Iris pigment epithelial cell (primary cell): ENCODE data around the gene IFI35.
"Not testable (repeated sequence)": the region's sequence is repeated elsewhere in the genome, so short reads cannot be mapped to it uniquely, and the experiment has no call there.

Experiments used
- DNase-seq: peaks from one replicate; pipeline ENCODE4 v3.0.0-alpha.2; 2011; ENCODE audit warnings: low read depth

Gene IFI35

DNA sequence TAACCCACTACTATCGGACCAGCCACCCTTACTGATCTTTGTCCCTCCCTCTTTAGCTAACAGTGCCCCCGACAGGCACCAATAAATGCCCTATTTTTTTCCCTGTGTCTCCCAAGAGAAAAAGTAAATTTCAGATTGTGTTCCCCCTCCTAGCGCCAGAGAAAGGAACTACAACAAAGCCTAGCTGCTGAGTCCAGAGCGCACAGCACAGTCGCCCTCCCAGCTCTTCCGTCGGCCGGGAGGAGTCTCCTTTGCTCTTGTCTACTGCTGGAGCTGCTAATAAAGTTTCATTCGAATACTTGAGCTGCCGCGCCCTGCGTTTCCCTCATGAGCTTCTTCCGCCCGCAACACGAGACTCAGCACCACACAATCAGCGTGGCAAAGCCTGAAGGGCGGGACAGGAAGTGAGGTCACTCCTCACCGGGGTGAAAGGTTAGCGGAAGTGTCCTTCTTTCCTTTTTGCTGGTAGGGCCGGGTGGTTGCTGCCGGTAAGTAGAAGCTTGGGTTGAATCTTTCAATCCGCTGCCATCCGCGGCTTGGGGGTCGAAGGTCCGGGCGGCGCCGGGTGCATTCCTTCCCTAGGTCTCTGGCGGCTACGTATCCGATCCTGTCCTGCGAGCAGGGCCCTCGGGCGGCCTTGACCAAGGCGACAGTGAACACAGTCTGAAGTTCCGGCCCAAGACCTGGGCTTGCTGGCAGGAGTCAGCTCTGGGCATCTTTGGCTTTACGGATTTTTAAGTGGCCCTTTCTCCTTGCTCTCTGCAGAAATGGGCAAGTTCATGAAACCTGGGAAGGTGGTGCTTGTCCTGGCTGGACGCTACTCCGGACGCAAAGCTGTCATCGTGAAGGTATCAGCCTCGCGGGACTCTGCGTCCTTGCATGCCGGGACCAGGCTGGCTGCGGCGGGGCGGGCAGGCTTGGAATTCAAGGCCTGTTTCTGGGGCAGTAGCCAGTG is 8.3 kb upstream of the IFI35 start, which contains the start of gene RPL27:
Gene RPL27 (plus strand): TSS at position 436 of the 955 bp plus-strand sequence. CDS start 332 bp downstream, at position 768.
- DNase-seq, result peak; percentile 100

- no peak for DNase-seq
Measured at GRCh38 chr17:42999003-42999525, 7.5 kb upstream of the IFI35 start.

GRCh38 chr17:43000894-43001293 is 5.7 kb upstream of the IFI35 start:
- not testable (repeated sequence) for DNase-seq

- DNase-seq, result no peak
Measured at GRCh38 chr17:43003542-43004172, 2.9 kb upstream of the IFI35 start.

DNA sequence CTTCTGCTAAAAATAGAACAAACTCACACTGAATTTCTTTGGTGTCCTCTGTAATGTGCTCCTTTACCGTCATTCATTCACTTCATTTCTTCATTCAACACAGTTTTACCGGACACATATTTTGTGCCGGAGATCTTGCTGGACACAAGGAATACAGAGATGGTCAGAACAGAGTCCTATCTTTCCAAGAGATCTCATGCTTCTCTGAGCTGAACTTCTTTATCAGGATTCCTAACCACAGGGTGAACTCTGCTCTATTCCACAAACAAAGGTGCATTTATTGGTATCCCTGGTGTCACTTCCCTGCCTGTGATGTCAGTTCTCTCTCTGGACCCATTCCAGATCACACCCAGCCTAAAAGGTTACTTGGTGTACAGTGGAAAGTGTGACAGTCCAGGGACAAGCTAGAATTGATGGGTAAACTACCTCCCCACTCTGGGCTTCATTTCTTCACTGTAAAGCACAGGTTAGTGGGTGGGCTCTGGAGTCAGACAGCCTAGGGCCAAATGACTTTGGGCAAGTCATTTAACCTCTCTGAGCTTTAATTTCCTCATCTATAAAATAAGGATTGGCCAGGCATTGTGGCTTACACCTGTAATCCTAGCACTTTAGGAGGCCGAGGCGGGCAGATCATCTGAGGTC is 4.2 kb downstream of the IFI35 start:
- DNase-seq, result no peak

DNA sequence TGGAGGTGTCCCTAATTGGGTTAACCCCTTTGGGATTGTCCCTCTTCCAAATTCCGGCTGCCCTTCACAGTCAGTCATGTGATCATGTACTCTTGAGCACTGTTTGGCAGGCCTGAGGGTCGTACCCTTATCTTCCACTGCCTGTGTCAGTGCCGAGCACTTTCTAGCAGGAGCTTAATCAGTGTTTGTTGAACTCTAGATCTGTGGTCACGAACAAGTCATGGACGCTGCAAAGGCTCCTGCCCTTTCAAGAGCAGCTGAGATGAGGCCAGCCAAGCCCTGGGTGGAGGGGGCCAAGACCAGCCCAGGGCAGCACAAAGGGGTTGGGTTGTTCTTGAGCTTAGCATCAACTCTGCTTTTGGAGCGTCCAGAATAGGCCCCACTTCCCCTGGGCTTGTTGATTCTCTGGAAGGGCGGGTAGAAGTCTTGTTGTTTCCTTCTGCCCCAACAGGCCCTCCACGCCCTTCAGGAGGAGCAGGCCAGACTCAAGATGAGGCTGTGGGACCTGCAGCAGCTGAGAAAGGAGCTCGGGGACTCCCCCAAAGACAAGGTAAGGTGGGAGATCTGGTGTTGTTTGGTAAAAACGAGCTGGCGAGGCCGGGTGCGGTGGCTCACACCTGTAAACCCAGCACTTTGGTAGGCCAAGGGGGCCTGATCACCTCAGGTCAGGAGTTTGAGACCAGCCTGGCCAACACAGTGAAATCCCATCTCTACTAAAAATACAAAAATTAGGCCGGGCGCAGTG is 5.3 kb downstream of the IFI35 start:
- no peak for DNase-seq

DNA sequence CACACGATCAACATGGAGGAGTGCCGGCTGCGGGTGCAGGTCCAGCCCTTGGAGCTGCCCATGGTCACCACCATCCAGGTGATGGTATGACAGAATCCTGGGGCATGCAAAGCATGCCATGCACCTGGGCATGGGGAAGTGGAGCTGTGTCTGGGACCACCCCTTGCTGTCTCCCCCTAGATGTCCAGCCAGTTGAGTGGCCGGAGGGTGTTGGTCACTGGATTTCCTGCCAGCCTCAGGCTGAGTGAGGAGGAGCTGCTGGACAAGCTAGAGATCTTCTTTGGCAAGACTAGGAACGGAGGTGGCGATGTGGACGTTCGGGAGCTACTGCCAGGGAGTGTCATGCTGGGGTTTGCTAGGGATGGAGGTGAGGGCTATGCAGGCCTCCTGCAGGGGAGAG is 6.7 kb downstream of the IFI35 start:
- DNase-seq, result no peak

- DNase-seq, result no peak
Measured at GRCh38 chr17:43014020-43014648, 7.5 kb downstream of the IFI35 start.

- DNase-seq, result no peak
Measured at GRCh38 chr17:43014649-43015542, 8.3 kb downstream of the IFI35 start.

DNA sequence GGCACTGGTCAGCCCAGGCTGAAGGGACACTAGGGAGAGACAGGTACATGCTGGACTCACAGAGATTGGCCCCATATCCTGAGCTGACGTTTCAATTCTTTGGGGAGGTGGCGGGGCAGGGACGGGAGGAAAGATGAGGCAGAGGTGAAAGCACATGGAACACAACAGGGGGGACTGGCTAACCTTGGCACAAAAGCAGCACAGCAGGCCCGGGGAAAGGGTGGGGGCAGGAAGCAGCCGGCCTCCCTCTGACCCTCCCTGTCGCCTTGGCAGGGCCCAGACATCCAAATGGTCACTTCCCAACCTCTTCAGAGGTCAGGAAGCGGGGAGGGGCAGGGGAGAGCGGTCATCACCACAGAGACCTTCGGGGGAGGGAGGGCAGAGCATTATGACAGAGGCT is 9.0 kb downstream of the IFI35 start:
- DNase-seq, result no peak

DNA sequence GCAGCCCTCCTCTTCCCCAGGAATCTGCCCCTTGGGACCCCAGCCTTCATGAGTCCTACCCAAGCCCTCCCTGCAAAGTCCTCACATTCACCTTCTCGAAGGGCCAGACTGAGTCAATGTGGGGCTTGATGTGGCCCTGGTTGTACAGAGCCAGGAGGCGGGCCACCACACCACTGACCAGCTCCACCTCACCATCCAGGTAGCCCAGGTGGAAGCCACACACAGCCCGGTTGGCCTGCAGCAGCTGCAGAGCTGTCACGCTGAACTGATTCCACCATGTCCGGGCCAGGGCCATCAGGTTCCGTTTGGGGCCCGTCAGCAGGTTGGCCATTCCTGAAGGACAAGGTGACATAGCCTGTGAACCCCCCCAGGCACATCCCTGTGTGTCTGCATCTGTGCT is 9.6 kb downstream of the IFI35 start:
- DNase-seq, result no peak

GRCh38 chr17:43018008-43018853 is 11.6 kb downstream of the IFI35 start:
- DNase-seq, result no peak

- peak; percentile 87 for DNase-seq
Measured at GRCh38 chr17:43018932-43019331, 12.3 kb downstream of the IFI35 start.

DNA sequence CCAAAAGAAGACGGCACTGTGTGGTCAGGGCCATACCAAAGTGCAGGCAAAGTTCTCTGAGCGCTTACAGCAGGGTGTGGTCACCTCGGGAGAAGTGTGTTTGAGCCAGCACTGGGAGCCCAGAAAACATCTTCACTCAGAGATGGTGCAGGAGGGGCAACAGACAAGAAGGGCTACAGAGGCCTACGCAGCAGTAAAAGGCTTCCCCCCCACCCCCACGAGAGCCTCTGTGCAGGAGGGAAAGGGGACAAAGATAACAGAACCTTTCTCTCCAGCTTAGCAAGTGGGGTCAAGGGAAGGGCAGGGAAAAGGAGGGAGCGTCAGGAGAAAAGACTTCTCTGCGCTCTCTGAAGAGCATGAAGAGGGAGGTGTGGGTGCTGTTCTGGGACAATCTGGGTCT is 12.8 kb downstream of the IFI35 start:
- DNase-seq, result peak; percentile 52

GRCh38 chr17:43020030-43020621 is 13.5 kb downstream of the IFI35 start:
- DNase-seq, result peak; percentile 64

DNA sequence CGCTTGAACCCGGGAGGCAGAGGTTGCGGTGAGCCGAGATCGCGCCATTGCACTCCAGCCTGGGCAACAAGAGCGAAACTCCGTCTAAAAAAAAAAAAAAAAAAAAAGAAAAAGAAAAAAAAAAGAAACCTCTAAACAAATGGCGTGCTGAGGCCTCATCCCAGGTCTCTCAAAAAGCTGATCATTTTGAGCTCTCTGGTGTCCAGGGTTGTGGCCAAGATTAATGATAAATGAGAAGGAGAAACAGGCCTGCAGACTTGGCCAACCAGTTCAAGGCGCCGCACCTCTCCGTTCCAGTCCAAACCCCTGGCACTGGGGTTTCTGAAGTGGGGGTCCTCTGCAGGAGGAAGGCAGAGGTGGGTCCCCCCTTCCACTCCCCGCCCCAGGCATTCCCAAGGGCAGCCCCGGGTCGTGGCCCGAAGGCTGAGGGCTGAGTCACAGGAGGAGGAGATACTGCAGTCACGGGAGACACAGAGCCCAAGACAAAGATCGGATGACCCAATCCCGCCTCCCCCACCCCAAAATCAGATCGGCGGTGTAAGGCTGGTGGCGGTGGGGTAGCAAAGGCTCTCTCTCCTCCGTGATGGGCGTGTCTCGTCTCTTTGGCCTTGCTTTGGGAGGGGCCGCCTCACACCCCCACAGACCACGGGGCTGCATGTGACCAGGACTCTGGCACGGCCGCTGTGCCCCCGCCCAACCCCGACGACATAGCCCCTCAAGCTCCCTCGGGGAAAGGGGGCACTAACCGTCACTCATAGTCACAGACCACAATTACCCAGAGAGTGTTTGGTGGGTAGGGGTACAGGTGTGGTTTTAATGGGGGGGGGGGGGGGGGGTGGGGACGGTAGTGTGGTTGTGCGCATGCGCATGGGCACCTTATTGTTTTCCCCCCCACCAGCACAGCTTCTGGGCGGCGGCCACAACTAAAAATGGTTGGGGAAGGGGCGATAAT is 14.5 kb downstream of the IFI35 start:
- peak; percentile 71 for DNase-seq

GRCh38 chr17:43021741-43022512 is 15.3 kb downstream of the IFI35 start, which contains the start of gene VAT1:
TSS of gene VAT1 (minus strand) at chr17:43022385. CDS start at chr17:43022322, 63 bp downstream.
- DNase-seq, result peak; percentile 71
